HUES64 (cell line): ENCODE data around the gene CHST1.

Experiments
- H3K27ac ChIP-seq: 2 replicates; pipeline ENCODE4 v1.7.0; 2013; ENCODE audit warnings: low read depth, low read length, inconsistent platforms
- H3K27me3 ChIP-seq: 2 replicates; pipeline ENCODE4 v1.6.1; 2013; ENCODE audit warnings: mild to moderate bottlenecking, low read length; ENCODE audit not compliant: insufficient read depth
- H3K36me3 ChIP-seq: 2 replicates; pipeline ENCODE4 v1.6.1; 2013; ENCODE audit warnings: mild to moderate bottlenecking, low read length; ENCODE audit not compliant: insufficient read depth
- H3K4me1 ChIP-seq: 2 replicates; pipeline ENCODE4 v1.6.1; 2013; ENCODE audit warnings: mild to moderate bottlenecking, low read length, moderate library complexity; ENCODE audit not compliant: insufficient read depth
- H3K4me3 ChIP-seq: 2 replicates; pipeline ENCODE4 v1.5.1; 2013; ENCODE audit warnings: mild to moderate bottlenecking, low read length, moderate library complexity
- H3K9ac ChIP-seq: 2 replicates; pipeline ENCODE4 v1.6.1; 2013; ENCODE audit warnings: mild to moderate bottlenecking, low read depth, low read length
- H3K9me3 ChIP-seq: 2 replicates; pipeline ENCODE4 v1.6.1; 2013; ENCODE audit warnings: low read depth, low read length; ENCODE audit not compliant: insufficient read depth
- WGBS: fragments of 150-250, 120-280 bp; methylation state at CpG from one replicate; pipeline ENCODE4 v1.1.7; 2013; ENCODE audit warnings: missing lambda C conversion rate; 5-methylcytosine and 5-hydroxymethylcytosine counted together

Gene CHST1

GRCh38 chr11:45649544-45650165 is 15.8 kb downstream of the CHST1 start:
- H3K36me3 ChIP-seq: no peaks in the 10 kb centered on the region
- no peaks in the 10 kb centered on the region for H3K27me3 ChIP-seq
- H3K4me3 ChIP-seq: no peak overlapping the region
- H3K27ac ChIP-seq: no peak overlapping the region
- H3K9ac ChIP-seq: no peak overlapping the region
- 96% methylated on average over 49 of the region's 49 CpGs for WGBS
- H3K9me3 ChIP-seq: no peaks in the 10 kb centered on the region
- peaks cover 9% of the 10 kb centered on the region for H3K4me1 ChIP-seq

DNA sequence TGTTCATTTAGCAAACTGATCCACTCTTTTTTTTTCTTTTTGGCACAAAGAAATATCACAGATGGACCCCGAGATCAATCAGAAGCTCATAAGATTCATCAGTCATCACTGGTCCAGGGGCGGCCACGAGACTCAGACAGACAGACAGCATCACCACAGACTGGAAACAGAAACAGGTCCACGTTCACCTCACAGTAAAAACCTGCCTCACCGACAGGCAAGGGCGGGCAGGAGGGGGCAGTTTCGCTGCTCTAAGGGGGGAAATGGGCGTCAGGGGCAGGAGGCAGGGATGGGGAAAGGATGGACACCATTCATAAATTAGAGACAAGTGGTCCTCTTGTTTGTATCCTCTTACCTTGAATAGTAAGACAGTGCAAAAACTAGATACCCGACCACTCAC is 16.5 kb downstream of the CHST1 start:
- peaks cover 9% of the 10 kb centered on the region for H3K4me1 ChIP-seq
- H3K36me3 ChIP-seq: no peaks in the 10 kb centered on the region
- H3K9ac ChIP-seq: no peak overlapping the region
- no peak overlapping the region for H3K4me3 ChIP-seq
- H3K9me3 ChIP-seq: no peaks in the 10 kb centered on the region
- WGBS: 93% methylated on average over 9 of the region's 9 CpGs
- H3K27me3 ChIP-seq: no peaks in the 10 kb centered on the region
- H3K27ac ChIP-seq: no peak overlapping the region

- no peaks in the 10 kb centered on the region for H3K36me3 ChIP-seq
- whole genome bisulfite sequencing: 4% methylated on average over 1 of the region's 1 CpG
Measured at GRCh38 chr11:45647786-45648185, 17.6 kb downstream of the CHST1 start.

DNA sequence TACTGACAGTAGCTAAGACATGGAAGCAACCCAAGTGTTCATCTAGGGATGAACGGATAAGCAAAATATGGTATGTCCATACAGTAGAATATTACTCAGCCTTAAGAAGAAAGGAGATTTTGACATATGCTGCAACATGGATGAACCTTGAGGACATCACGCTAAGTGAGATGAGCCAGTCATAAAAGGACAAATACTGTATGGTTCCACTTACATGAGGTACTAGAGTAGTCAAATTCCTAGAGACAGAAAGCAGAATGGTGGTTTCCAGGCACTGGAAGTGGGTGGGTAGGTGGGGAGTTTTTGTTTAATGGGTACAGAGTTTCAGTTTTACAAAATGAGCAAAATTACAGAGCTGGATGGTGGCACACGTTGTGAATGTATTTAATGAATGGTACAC is 18.1 kb downstream of the CHST1 start:
- no peaks in the 10 kb centered on the region for H3K36me3 ChIP-seq
- peaks cover 9% of the 10 kb centered on the region for H3K4me1 ChIP-seq
- H3K9me3 ChIP-seq: no peaks in the 10 kb centered on the region
- no peak overlapping the region for H3K4me3 ChIP-seq
- H3K9ac ChIP-seq: no peak overlapping the region
- H3K27ac ChIP-seq: no peak overlapping the region
- no peaks in the 10 kb centered on the region for H3K27me3 ChIP-seq
- WGBS: 90% methylated on average over 2 of the region's 3 CpGs

More at GRCh38 chr11:45647786-45648185, 17.6 kb downstream of the CHST1 start:
- H3K27me3 ChIP-seq: no peaks in the 10 kb centered on the region
- H3K4me1 ChIP-seq: peaks cover 9% of the 10 kb centered on the region
- no peak overlapping the region for H3K27ac ChIP-seq
- no peak overlapping the region for H3K9ac ChIP-seq
- no peaks in the 10 kb centered on the region for H3K9me3 ChIP-seq
- H3K4me3 ChIP-seq: no peak overlapping the region

DNA sequence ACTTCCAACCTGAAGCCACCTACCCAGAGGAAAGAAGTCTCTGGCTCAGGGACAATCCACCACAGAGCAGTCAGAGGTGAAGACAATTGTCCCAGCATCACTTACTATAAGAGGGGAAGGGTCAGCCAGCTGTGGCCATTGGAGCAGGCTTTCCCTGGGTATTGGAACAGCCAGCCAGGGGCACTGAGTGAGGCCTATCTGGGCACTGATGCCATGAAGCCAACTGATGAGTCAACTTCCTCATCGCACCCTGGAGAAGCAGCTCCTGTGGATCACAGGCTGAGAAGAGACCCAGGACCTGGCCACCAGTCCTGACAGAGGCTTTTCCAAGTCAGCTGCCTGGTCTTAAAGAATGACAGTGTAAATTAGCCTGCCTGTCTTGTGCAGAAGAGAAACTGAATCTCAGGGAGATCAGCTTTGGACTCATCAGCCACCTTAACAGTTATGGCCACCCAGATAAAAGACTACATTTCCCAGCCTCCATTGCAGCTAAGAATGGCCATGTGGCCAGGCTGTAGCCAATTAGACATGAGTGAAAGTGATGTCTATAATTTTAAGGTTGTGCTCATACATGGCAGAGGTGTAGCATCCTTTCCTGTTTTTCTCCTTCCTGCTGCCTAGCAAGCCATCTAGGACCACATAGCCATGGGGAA is 19.0 kb downstream of the CHST1 start:
- Histone ChIP-seq H3K27me3 (no peaks in the 10 kb centered on the region), H3K4me1 (peaks cover 9% of the 10 kb centered on the region), H3K9me3 (no peaks in the 10 kb centered on the region), H3K36me3 (no peaks in the 10 kb centered on the region), H3K9ac (no peak overlapping the region), H3K4me3 (no peak overlapping the region), H3K27ac (no peak overlapping the region)
- 94% methylated on average over 1 of the region's 1 CpG for WGBS

DNA sequence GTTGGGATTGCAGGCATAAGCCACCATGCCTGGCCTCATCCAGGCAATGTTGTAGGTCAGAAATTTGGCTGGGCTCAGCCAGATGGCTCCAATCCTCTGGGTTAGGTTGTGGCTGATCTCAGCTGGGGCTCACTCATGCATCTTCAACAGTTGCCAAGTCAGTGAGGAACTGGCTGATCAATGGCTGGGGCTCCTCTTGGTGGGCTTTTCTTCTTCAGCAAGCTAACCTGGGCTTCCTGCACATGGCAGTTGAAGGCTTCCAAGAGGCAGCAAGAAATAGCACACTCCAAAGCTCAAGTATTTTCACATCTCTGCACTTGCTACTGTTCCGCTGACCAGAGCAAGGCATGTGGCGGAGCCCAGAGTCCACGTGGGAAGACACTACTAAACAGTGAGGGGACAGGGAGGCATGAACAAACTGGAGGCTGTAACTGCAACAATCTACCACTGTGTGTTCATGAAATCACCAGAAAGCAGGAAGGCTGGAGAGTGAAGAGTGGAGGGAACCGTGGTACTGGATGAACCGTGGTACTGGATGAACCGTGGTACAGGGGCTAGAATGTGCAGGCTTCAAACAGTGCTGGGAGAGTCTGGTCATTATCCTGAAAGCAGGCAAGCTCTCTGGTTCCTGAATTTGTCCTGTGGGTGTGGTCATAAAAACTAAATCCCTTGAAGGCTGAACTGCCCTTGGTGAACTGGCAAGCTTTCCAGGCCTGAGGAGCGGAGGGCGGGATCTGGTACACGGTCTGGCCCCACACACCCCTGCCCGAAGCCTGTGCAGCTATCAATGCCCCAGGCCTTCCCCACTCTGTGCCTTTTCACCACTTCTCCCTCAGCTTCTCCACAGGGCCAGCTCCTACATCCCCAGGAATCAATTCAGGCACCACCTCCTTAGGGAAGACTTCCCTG is 20.2 kb downstream of the CHST1 start:
- no peak overlapping the region for H3K4me3 ChIP-seq
- WGBS: 87% methylated on average over 10 of the region's 10 CpGs
- H3K36me3 ChIP-seq: no peaks in the 10 kb centered on the region
- no peak overlapping the region for H3K27ac ChIP-seq
- H3K9ac ChIP-seq: no peak overlapping the region
- no peaks in the 10 kb centered on the region for H3K9me3 ChIP-seq
- H3K4me1 ChIP-seq: peaks cover 9% of the 10 kb centered on the region
- no peaks in the 10 kb centered on the region for H3K27me3 ChIP-seq

DNA sequence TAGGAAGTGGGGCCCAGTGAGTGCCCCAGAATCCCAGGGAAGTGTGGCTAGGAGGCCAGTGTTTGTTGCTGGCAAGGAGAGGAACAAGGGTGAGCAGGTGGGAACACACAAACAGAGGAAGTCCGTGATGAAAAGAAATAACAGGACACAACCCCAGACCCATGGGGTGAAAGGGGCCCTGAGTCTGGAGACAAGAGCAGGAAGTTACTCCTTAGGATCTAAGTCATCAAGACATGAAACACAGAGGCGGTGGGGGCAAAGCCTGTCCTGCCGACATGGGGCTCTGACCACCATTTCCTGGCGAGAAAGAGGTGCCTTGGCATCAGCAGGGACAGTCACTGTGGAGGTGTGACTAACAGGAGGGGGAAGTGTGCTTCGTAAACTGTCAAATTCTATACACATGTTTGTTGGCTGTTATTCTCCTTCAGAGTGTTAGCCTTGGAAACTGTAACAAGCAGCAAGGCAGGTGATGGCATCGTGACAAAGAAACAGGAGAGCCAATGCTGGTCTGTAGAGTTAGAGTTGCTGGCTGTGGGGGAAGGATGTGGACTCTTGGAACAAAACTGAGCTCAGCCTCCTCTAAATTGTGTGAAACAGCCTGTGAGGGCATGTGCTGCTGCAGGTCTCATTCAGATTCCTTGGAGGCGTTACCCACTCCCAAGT is 21.7 kb downstream of the CHST1 start:
- H3K27me3 ChIP-seq: no peaks in the 10 kb centered on the region
- H3K9me3 ChIP-seq: no peaks in the 10 kb centered on the region
- H3K4me3 ChIP-seq: no peak overlapping the region
- peaks cover 9% of the 10 kb centered on the region for H3K4me1 ChIP-seq
- no peak overlapping the region for H3K9ac ChIP-seq
- no peak overlapping the region for H3K27ac ChIP-seq
- H3K36me3 ChIP-seq: no peaks in the 10 kb centered on the region
- WGBS: 92% methylated on average over 7 of the region's 7 CpGs

DNA sequence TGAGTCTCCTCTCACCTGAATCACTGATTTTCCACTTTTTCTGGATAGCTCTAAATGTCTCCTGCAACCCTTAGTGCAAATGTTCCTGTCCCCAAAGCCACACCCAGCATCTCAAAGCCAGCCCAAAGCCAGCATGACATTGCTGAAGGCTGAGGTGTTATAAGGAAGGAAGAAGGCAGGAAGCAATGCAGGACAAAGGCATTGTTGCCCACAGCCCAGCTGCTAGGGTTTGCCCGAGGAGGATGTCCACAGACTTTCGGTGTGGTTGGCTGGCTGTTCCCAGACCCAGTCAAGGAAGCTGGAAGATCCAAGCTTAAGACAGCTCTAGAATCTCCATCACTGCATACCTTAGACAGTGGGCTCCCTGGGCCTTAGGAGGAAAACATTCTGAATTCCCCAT is 23.5 kb downstream of the CHST1 start:
- no peak overlapping the region for H3K4me3 ChIP-seq
- no peaks in the 10 kb centered on the region for H3K4me1 ChIP-seq
- no peaks in the 10 kb centered on the region for H3K9me3 ChIP-seq
- H3K9ac ChIP-seq: no peak overlapping the region
- H3K27me3 ChIP-seq: no peaks in the 10 kb centered on the region
- H3K27ac ChIP-seq: no peak overlapping the region
- H3K36me3 ChIP-seq: no peaks in the 10 kb centered on the region
- WGBS: 87% methylated on average over 2 of the region's 2 CpGs

GRCh38 chr11:45638051-45638450 is 27.4 kb downstream of the CHST1 start:
- Histone ChIP-seq H3K9ac (no peak overlapping the region), H3K27me3 (no peaks in the 10 kb centered on the region), H3K9me3 (no peaks in the 10 kb centered on the region), H3K4me3 (no peak overlapping the region), H3K27ac (no peak overlapping the region), H3K36me3 (no peaks in the 10 kb centered on the region), H3K4me1 (no peaks in the 10 kb centered on the region)
- WGBS: 99% methylated on average over 2 of the region's 2 CpGs

- no peaks in the 10 kb centered on the region for H3K9me3 ChIP-seq
- WGBS: 86% methylated on average over 1 of the region's 1 CpG
- H3K4me3 ChIP-seq: no peak overlapping the region
- H3K27me3 ChIP-seq: no peaks in the 10 kb centered on the region
- H3K4me1 ChIP-seq: no peaks in the 10 kb centered on the region
- no peak overlapping the region for H3K27ac ChIP-seq
- no peak overlapping the region for H3K9ac ChIP-seq
- no peaks in the 10 kb centered on the region for H3K36me3 ChIP-seq
Measured at GRCh38 chr11:45635907-45636306, 29.5 kb downstream of the CHST1 start.

GRCh38 chr11:45625611-45626010 is 39.8 kb downstream of the CHST1 start:
- Histone ChIP-seq H3K36me3 (no peaks in the 10 kb centered on the region), H3K9ac (no peak overlapping the region), H3K9me3 (peaks cover 14% of the 10 kb centered on the region), H3K4me3 (no peak overlapping the region), H3K4me1 (no peaks in the 10 kb centered on the region), H3K27me3 (no peaks in the 10 kb centered on the region), H3K27ac (no peak overlapping the region)
- 97% methylated on average over 5 of the region's 6 CpGs for WGBS
